ENCODE measurements around the gene WDFY2.

- TF ChIP-seq, protein P1, sequence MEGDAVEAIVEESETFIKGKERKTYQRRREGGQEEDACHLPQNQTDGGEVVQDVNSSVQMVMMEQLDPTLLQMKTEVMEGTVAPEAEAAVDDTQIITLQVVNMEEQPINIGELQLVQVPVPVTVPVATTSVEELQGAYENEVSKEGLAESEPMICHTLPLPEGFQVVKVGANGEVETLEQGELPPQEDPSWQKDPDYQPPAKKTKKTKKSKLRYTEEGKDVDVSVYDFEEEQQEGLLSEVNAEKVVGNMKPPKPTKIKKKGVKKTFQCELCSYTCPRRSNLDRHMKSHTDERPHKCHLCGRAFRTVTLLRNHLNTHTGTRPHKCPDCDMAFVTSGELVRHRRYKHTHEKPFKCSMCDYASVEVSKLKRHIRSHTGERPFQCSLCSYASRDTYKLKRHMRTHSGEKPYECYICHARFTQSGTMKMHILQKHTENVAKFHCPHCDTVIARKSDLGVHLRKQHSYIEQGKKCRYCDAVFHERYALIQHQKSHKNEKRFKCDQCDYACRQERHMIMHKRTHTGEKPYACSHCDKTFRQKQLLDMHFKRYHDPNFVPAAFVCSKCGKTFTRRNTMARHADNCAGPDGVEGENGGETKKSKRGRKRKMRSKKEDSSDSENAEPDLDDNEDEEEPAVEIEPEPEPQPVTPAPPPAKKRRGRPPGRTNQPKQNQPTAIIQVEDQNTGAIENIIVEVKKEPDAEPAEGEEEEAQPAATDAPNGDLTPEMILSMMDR (conservative IDR thresholded peaks at IDR 0.05 in 1 of 2, IDR thresholded peaks at IDR 0.05 in 1 of 2; ENCODE audit: extremely low read depth in 1 of 2, insufficient read depth in 1 of 2, low read depth in 1 of 2, low read length in 2 of 2): no peak
- no peak for TF ChIP-seq EZH2 (IDR thresholded peaks at IDR 0.05; ENCODE audit: borderline replicate concordance, low read length)
Observed at GRCh38 chr13:51785712-51786424, 201.6 kb downstream of the WDFY2 start.

Data from mammary epithelial cell (primary cell).